Tongue (tissue), 1 donor: ENCODE data around the gene GALNT16. TPM values are rescaled to one million over a fixed set of nuclear protein-coding genes. Genes with fewer than 3 reads are reported as not detected.

Source experiments
- total RNA-seq: library from RNA; depleted of rRNA; stranded (reverse); fragments of >200 nt; gene quantifications from one replicate; pipeline ENCODE4 v1.2.3, GENCODE V29; 2014

The GALNT16 gene
- total RNA-seq, 1 donor from 2014 or later: 17.3 TPM

Other genes with a start within 250 kb of the GALNT16 start
- 34.3 TPM for gene DCAF5, start 107.0 kb upstream of the GALNT16 start, total RNA-seq
- 18.5 TPM for gene EXD2, start 68.7 kb upstream of the GALNT16 start, total RNA-seq
- 54.1 TPM for gene ERH, start 138.1 kb downstream of the GALNT16 start, total RNA-seq
- 56.3 TPM for gene SLC39A9, start 138.5 kb downstream of the GALNT16 start, total RNA-seq
- 0.21 TPM for gene PLEKHD1, start 224.6 kb downstream of the GALNT16 start, total RNA-seq